IMR-90 (cell line): ENCODE measurements around the gene THADA. TPM values are rescaled to one million over a fixed set of nuclear protein-coding genes. Genes with fewer than 3 reads are reported as not detected.

ENCODE experiments used
- ATAC-seq: fragments of 200-7000 bp; cut with Tn5 transposase; 2 replicates; pipeline ENCODE4 v1.9.1; 2020; ENCODE audit warnings: low read depth, mild to moderate bottlenecking, moderate library complexity
- BruUV-seq: library from RNA; stranded (reverse); fragments of 400-500 nt; replicated peaks from 2 replicates; lab custom pipeline; 2021; lab: Mats Ljungman, UMichigan
- CTCF ChIA-PET: fragments of 300-600 bp; formaldehyde crosslinking; extraction: SDS; loops from one replicate; lab custom pipeline; 2021; ENCODE audit warnings: antibody characterized with exemption; lab: Yijun Ruan, JAX
- POLR2A ChIA-PET: fragments of 300-600 bp; sonication (Branson Sonifier 250); formaldehyde crosslinking; loops from one replicate; lab custom pipeline; 2022; ENCODE audit warnings: antibody characterized with exemption; ENCODE audit not compliant: unreplicated experiment; lab: Charles Lee
- DNase-seq: peaks from one replicate; pipeline ENCODE4 v3.0.0; 2013
- H2AFZ ChIP-seq: replicated peaks from 2 replicates; pipeline ENCODE3; 2013; ENCODE audit warnings: low read length, mild to moderate bottlenecking; ENCODE audit not compliant: poor library complexity
- H2AK5ac ChIP-seq: 2 replicates; pipeline ENCODE4 v1.6.1; 2013; ENCODE audit warnings: low read depth, low read length, inconsistent platforms
- H2AK9ac ChIP-seq: replicated peaks from 2 replicates; pipeline ENCODE3; 2013; ENCODE audit warnings: mild to moderate bottlenecking, low read depth, low read length, moderate library complexity; ENCODE audit not compliant: poor library complexity
- H2BK120ac ChIP-seq: 2 replicates; pipeline ENCODE4 v1.6.1; 2013; ENCODE audit warnings: low read depth, low read length, inconsistent platforms
- H2BK15ac ChIP-seq: 3 replicates; pipeline ENCODE4 v1.6.1; 2013; ENCODE audit warnings: low read depth, low read length, inconsistent platforms
- H2BK20ac ChIP-seq: 2 replicates; pipeline ENCODE4 v1.6.1; 2013; ENCODE audit warnings: low read depth, mild to moderate bottlenecking, inconsistent platforms, low read length, moderate library complexity
- H2BK5ac ChIP-seq: 2 replicates; pipeline ENCODE4 v1.6.1; 2013; ENCODE audit warnings: mild to moderate bottlenecking, low read depth, low read length, inconsistent platforms; ENCODE audit not compliant: poor library complexity, severe bottlenecking
- H3K14ac ChIP-seq: replicated peaks from 2 replicates; pipeline ENCODE4 v1.6.1; 2013; ENCODE audit warnings: low read depth, low read length, inconsistent platforms
- H3K18ac ChIP-seq: 2 replicates; pipeline ENCODE4 v1.6.1; 2013; ENCODE audit warnings: low read depth, low read length, control low read depth
- H3K23ac ChIP-seq: 2 replicates; pipeline ENCODE4 v1.6.1; 2013; ENCODE audit warnings: low read depth, low read length, inconsistent platforms
- H3K27ac ChIP-seq: 2 replicates; pipeline ENCODE4 v1.5.1; 2013; ENCODE audit warnings: mild to moderate bottlenecking, control low read depth, low read length; ENCODE audit not compliant: insufficient read depth
- H3K27me3 ChIP-seq: 2 replicates; pipeline ENCODE4 v1.6.1; 2013; ENCODE audit warnings: low read length; ENCODE audit not compliant: control insufficient read depth, insufficient read depth
- H3K36me3 ChIP-seq: 2 replicates; pipeline ENCODE4 v1.6.1; 2013; ENCODE audit warnings: low read length, mixed read lengths; ENCODE audit not compliant: control insufficient read depth, insufficient read depth
- H3K4ac ChIP-seq: 2 replicates; pipeline ENCODE4 v1.6.1; 2013; ENCODE audit warnings: low read depth, low read length, inconsistent platforms
- H3K4me1 ChIP-seq: 2 replicates; pipeline ENCODE4 v1.6.1; 2013; ENCODE audit warnings: low read length, mixed read lengths; ENCODE audit not compliant: control insufficient read depth, insufficient read depth
- H3K4me2 ChIP-seq: 2 replicates; pipeline ENCODE4 v1.6.1; 2013; ENCODE audit warnings: low read depth, mild to moderate bottlenecking, control low read depth, low read length, moderate library complexity
- H3K4me3 ChIP-seq: 2 replicates; pipeline ENCODE4 v1.5.1; 2013; ENCODE audit warnings: low read depth, mild to moderate bottlenecking, control low read depth, low read length, moderate library complexity; ENCODE audit not compliant: insufficient read depth
- H3K56ac ChIP-seq: 2 replicates; pipeline ENCODE4 v1.6.1; 2013; ENCODE audit warnings: low read length, inconsistent platforms; ENCODE audit not compliant: insufficient read depth; ENCODE audit errors: extremely low read depth
- H3K79me1 ChIP-seq, 2 experiments: 2 replicates each; pipeline ENCODE4 v1.6.1; 2013; ENCODE audit warnings: low read length in 2 of 2, inconsistent platforms in 1 of 2, low read depth in 1 of 2
- H3K9ac ChIP-seq: 2 replicates; pipeline ENCODE4 v1.6.1; 2013; ENCODE audit warnings: low read depth, low read length, control low read depth
- H3K9me1 ChIP-seq: 2 replicates; pipeline ENCODE4 v1.6.1; 2013; ENCODE audit warnings: low read length, inconsistent platforms; ENCODE audit not compliant: insufficient read depth
- H3K9me3 ChIP-seq: 2 replicates; pipeline ENCODE4 v1.6.1; 2013; ENCODE audit warnings: low read length; ENCODE audit not compliant: control insufficient read depth, insufficient read depth
- H4K20me1 ChIP-seq: 2 replicates; pipeline ENCODE4 v1.6.1; 2013; ENCODE audit warnings: low read length, inconsistent platforms; ENCODE audit not compliant: insufficient read depth
- H4K5ac ChIP-seq: 2 replicates; pipeline ENCODE4 v1.6.1; 2013; ENCODE audit warnings: mild to moderate bottlenecking, low read depth, low read length, control low read depth
- H4K8ac ChIP-seq, 2 experiments: 2 replicates each; pipeline ENCODE4 v1.6.1; 2013; ENCODE audit warnings: low read depth in 2 of 2, low read length in 2 of 2, control low read depth in 1 of 2, inconsistent platforms in 1 of 2
- H4K91ac ChIP-seq: 2 replicates; pipeline ENCODE4 v1.6.1; 2013; ENCODE audit warnings: low read depth, low read length, inconsistent platforms; ENCODE audit not compliant: insufficient read depth
- CEBPB ChIP-seq: IDR thresholded peaks from 2 replicates; pipeline ENCODE4 v1.6.1; 2012; ENCODE audit warnings: low read depth, low read length, improper control_type of control experiment
- CHD1 ChIP-seq: IDR thresholded peaks from 2 replicates; pipeline ENCODE4 v1.6.1; 2012; ENCODE audit warnings: low read depth, low read length, improper control_type of control experiment
- MAZ ChIP-seq: IDR thresholded peaks from 2 replicates; pipeline ENCODE4 v1.6.1; 2012; ENCODE audit warnings: low read depth, mild to moderate bottlenecking, low read length, improper control_type of control experiment, moderate library complexity, borderline replicate concordance
- MXI1 ChIP-seq: IDR thresholded peaks from 2 replicates; pipeline ENCODE4 v1.6.1; 2012; ENCODE audit warnings: low read depth, mild to moderate bottlenecking, low read length, moderate library complexity, borderline replicate concordance
- POLR2A ChIP-seq: IDR thresholded peaks from 2 replicates; pipeline ENCODE4 v1.6.1; 2012; ENCODE audit warnings: mild to moderate bottlenecking, low read depth, low read length
- RAD21 ChIP-seq: IDR thresholded peaks from 2 replicates; pipeline ENCODE4 v1.6.1; 2012; ENCODE audit warnings: low read length, improper control_type of control experiment
- RFX5 ChIP-seq: IDR thresholded peaks from 2 replicates; pipeline ENCODE4 v1.8.0; 2012; ENCODE audit warnings: low read depth, mild to moderate bottlenecking, low read length, moderate library complexity
- SMC3 ChIP-seq: fragments of 150-350 bp; IDR thresholded peaks from 2 replicates; pipeline ENCODE4 v1.6.1; 2016; ENCODE audit warnings: low read depth, mild to moderate bottlenecking, antibody characterized with exemption, low read length, moderate library complexity
- WGBS, 2 experiments: methylation state at CpG; one replicate each; pipeline versions ENCODE4 v1.1.5 to v1.1.7; 2013; ENCODE audit warnings: missing lambda C conversion rate in 2 of 2; ENCODE audit not compliant: insufficient read length in 1 of 2; ENCODE audit errors: extremely low coverage in 2 of 2; 5-methylcytosine and 5-hydroxymethylcytosine counted together
- dilution Hi-C: fragments of 300-500 bp; cut with HindIII; formaldehyde crosslinking; loops from one replicate; pipeline ENCODE4 v1.14.3; 2018; ENCODE audit warnings: low sequenced_read_pairs; ENCODE audit not compliant: unreplicated experiment
- in situ Hi-C: fragments of 300-500 bp; cut with MboI; formaldehyde crosslinking; loops from 3 replicates; pipeline ENCODE4 v1.14.3; 2019; ENCODE audit warnings: low sequenced_read_pairs, inconsistent platforms, mixed read lengths
- intact Hi-C: fragments of 100-400 bp; cut with micrococcal nuclease; formaldehyde crosslinking; loops from 2 replicates; pipeline ENCODE4 v1.10.0; 2022
- polyA plus RNA-seq, 3 experiments: library from polyadenylated mRNA; depleted of rRNA; stranded (reverse); fragments of >200 nt; gene quantifications; 2 replicates each; pipeline ENCODE4 v1.2.3, GENCODE V29; 2012; ENCODE audit warnings: low replicate concordance in 1 of 3
- total RNA-seq: library from RNA; depleted of rRNA; stranded (reverse); fragments of >200 nt; gene quantifications from 2 replicates; pipeline ENCODE4 v1.2.3, GENCODE V29; 2012
- TF ChIP-seq, protein P1 (sequence below): fragments of 150-350 bp; IDR thresholded peaks from 2 replicates; pipeline ENCODE4 v1.6.1; 2016; ENCODE audit warnings: low read depth, mild to moderate bottlenecking, low read length, moderate library complexity, borderline replicate concordance

Gene THADA
- total and polyA plus RNA-seq, 2 of the 4 experiments (the other 2 are of a cell fraction): 10.5 to 21.3 TPM

GRCh38 chr2:43327119-43327518, 268.7 kb downstream of the THADA start:
- no CpG with 5 or more reads among the region's 1 CpG for WGBS, 2 experiments
- no peak overlapping the region for H2AK9ac ChIP-seq
- no peak overlapping the region for H3K4ac ChIP-seq
- H3K27me3 ChIP-seq: no peaks in the 10 kb centered on the region
- no peaks in the 10 kb centered on the region for H3K79me1 ChIP-seq
- no peak overlapping the region for H2BK120ac ChIP-seq
- POLR2A ChIA-PET: no interaction called here
- no peak overlapping the region for H3K18ac ChIP-seq
- no peak overlapping the region for H4K91ac ChIP-seq
- H3K23ac ChIP-seq: no peak overlapping the region
- H3K4me3 ChIP-seq: no peak overlapping the region
- CTCF ChIA-PET: interaction anchor here (0.6 to 1.5 kb wide), 2 partner anchors 17 to 495 kb away, joined by 3 to 7 read pairs; no protein-coding TSS in a partner anchor
- no TSS peak for BruUV-seq
- dilution Hi-C loops: no loop called here
- H4K8ac ChIP-seq: no peak overlapping the region
- H3K9me3 ChIP-seq: no peaks in the 10 kb centered on the region
- no peak overlapping the region for H3K9ac ChIP-seq
- ATAC-seq (no peak), DNase-seq (no peak)
- H2BK5ac ChIP-seq: no peak overlapping the region
- no peak overlapping the region for H4K5ac ChIP-seq
- peaks cover 7% of the 10 kb centered on the region for H3K4me1 ChIP-seq
- no peak overlapping the region for H2AK5ac ChIP-seq
- no peak overlapping the region for H2AFZ ChIP-seq
- in situ Hi-C loops: no loop called here
- intact Hi-C loops: no loop called here
- no peak overlapping the region for H2BK15ac ChIP-seq
- H4K20me1 ChIP-seq: no peaks in the 10 kb centered on the region
- H3K9me1 ChIP-seq: no peaks in the 10 kb centered on the region; the same call in 1 of the 2 replicates
- no peak overlapping the region for H2BK20ac ChIP-seq
- H3K4me2 ChIP-seq: no peak overlapping the region
- no peak overlapping the region for H3K14ac ChIP-seq
- TF ChIP-seq MXI1 (no peak), CEBPB (no peak), SMC3 (no peak), RAD21 (no peak), CHD1 (no peak), POLR2A (no peak), MAZ (no peak), RFX5 (no peak)
- TF ChIP-seq, protein P1, sequence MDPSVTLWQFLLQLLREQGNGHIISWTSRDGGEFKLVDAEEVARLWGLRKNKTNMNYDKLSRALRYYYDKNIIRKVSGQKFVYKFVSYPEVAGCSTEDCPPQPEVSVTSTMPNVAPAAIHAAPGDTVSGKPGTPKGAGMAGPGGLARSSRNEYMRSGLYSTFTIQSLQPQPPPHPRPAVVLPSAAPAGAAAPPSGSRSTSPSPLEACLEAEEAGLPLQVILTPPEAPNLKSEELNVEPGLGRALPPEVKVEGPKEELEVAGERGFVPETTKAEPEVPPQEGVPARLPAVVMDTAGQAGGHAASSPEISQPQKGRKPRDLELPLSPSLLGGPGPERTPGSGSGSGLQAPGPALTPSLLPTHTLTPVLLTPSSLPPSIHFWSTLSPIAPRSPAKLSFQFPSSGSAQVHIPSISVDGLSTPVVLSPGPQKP: no peak
- no peak overlapping the region for H3K27ac ChIP-seq
- no peak overlapping the region for H3K56ac ChIP-seq
- H3K36me3 ChIP-seq: no peaks in the 10 kb centered on the region
